ENCODE measurements around the gene TSEN15. TPM values are rescaled to one million over a fixed set of nuclear protein-coding genes. Genes with fewer than 3 reads are reported as not detected.
A peak's percentile ranks its signal among the peaks of the same experiment; 100 is the strongest.
"Not testable (repeated sequence)": the region's sequence is repeated elsewhere in the genome, so short reads cannot be mapped to it uniquely, and the experiment has no call there.

TSEN15 gene
- total RNA-seq, 1 experiment from 2014 or later = 71.4 TPM

- no peaks in the 10 kb centered on the region for H3K36me3 ChIP-seq (ENCODE audit: control insufficient read depth, insufficient read depth, low read length)
- TF ChIP-seq CTCF (IDR thresholded peaks at IDR 0.05; ENCODE audit: insufficient read depth in 1 of 2, low read depth in 1 of 2, low read length in 1 of 2, severe bottlenecking in 1 of 2, unreplicated experiment in 1 of 2) = no peak
- Mint-ChIP-seq H3K4me1 (ENCODE audit: low read depth, unreplicated experiment) (peaks cover 26% of the 10 kb centered on the region), H3K27ac (ENCODE audit: unreplicated experiment) (no peak overlapping the region), H3K36me3 (ENCODE audit: insufficient read depth, unreplicated experiment) (peaks cover 12% of the 10 kb centered on the region), H3K27me3 (ENCODE audit: insufficient read depth, unreplicated experiment) (peaks cover 5% of the 10 kb centered on the region), H3K4me3 (ENCODE audit: unreplicated experiment) (peak overlapping the region; percentile 19), H3K9me3 (ENCODE audit: unreplicated experiment) (no peaks in the 10 kb centered on the region)
- H3K4me3 ChIP-seq (ENCODE audit: low read depth, low read length) = no peak overlapping the region
- POLR2A ChIA-PET = no interaction called here
- no TSS peak for BruUV-seq (replicated peaks)
- no peaks in the 10 kb centered on the region for H3K9me3 ChIP-seq
- peaks cover 15% of the 10 kb centered on the region; the same call in 1 of the 2 replicates for H3K4me1 ChIP-seq
- no peaks in the 10 kb centered on the region for H3K27me3 ChIP-seq (replicated peaks; ENCODE audit: control insufficient read depth, insufficient read depth, low read length)
- DNase-seq = no peak
- CTCF ChIA-PET = no interaction called here
- intact Hi-C loops (cut with micrococcal nuclease; ENCODE audit: unreplicated experiment) = loop anchor here (5.0 kb wide), 1 partner anchor 92 kb away; no protein-coding TSS in a partner anchor
Observed at GRCh38 chr1:184039126-184039525, 12.4 kb upstream of the TSEN15 start.

GRCh38 chr1:184041731-184042130 is 9.8 kb upstream of the TSEN15 start:
- H3K4me3 Mint-ChIP-seq (ENCODE audit: unreplicated experiment) = no peak overlapping the region
- BruUV-seq (replicated peaks) = no TSS peak
- no peak overlapping the region for H3K4me3 ChIP-seq (ENCODE audit: low read depth, low read length)
- intact Hi-C loops (cut with micrococcal nuclease; ENCODE audit: unreplicated experiment) = no loop called here
- H3K36me3 ChIP-seq (ENCODE audit: control insufficient read depth, insufficient read depth, low read length) = no peaks in the 10 kb centered on the region
- no peaks in the 10 kb centered on the region for H3K9me3 ChIP-seq
- H3K27me3 ChIP-seq (replicated peaks; ENCODE audit: control insufficient read depth, insufficient read depth, low read length) = no peaks in the 10 kb centered on the region
- ChIA-PET POLR2A (no interaction called here), CTCF (no interaction called here)
- DNase-seq = no peak
- TF ChIP-seq CTCF (IDR thresholded peaks at IDR 0.05; ENCODE audit: insufficient read depth in 1 of 2, low read depth in 1 of 2, low read length in 1 of 2, severe bottlenecking in 1 of 2, unreplicated experiment in 1 of 2) = no peak
- no peaks in the 10 kb centered on the region for H3K9me3 Mint-ChIP-seq (ENCODE audit: unreplicated experiment)
- peaks cover 23% of the 10 kb centered on the region for H3K4me1 Mint-ChIP-seq (ENCODE audit: low read depth, unreplicated experiment)
- no peak overlapping the region for H3K27ac Mint-ChIP-seq (ENCODE audit: unreplicated experiment)
- H3K27me3 Mint-ChIP-seq (ENCODE audit: insufficient read depth, unreplicated experiment) = peaks cover 5% of the 10 kb centered on the region
- peaks cover 6% of the 10 kb centered on the region for H3K36me3 Mint-ChIP-seq (ENCODE audit: insufficient read depth, unreplicated experiment)
- H3K4me1 ChIP-seq = peaks cover 3% of the 10 kb centered on the region; the same call in 1 of the 2 replicates

GRCh38 chr1:184043315-184043714 is 8.2 kb upstream of the TSEN15 start:
- BruUV-seq (replicated peaks); H3K36me3 ChIP-seq (ENCODE audit: control insufficient read depth, insufficient read depth, low read length); H3K4me3 Mint-ChIP-seq (ENCODE audit: unreplicated experiment); H3K27ac Mint-ChIP-seq (ENCODE audit: unreplicated experiment); POLR2A ChIA-PET; H3K9me3 ChIP-seq; H3K9me3 Mint-ChIP-seq (ENCODE audit: unreplicated experiment); H3K27me3 ChIP-seq (replicated peaks; ENCODE audit: control insufficient read depth, insufficient read depth, low read length); H3K4me1 ChIP-seq; DNase-seq; H3K27me3 Mint-ChIP-seq (ENCODE audit: insufficient read depth, unreplicated experiment); intact Hi-C loops (cut with micrococcal nuclease; ENCODE audit: unreplicated experiment); H3K36me3 Mint-ChIP-seq (ENCODE audit: insufficient read depth, unreplicated experiment); CTCF ChIA-PET; H3K4me3 ChIP-seq (ENCODE audit: low read depth, low read length): not testable (repeated sequence)
- peaks cover 17% of the 10 kb centered on the region for H3K4me1 Mint-ChIP-seq (ENCODE audit: low read depth, unreplicated experiment)
